NCI-H526 treated with DMSO at 0.1 percent for 48 hours (cell line): ENCODE data around the gene TNRC6B.
"Not testable (repeated sequence)": the region's sequence is repeated elsewhere in the genome, so short reads cannot be mapped to it uniquely, and the experiment has no call there.

Experiments
- DNase-seq: peaks from one replicate; lab custom pipeline; 2025; lab: John Stamatoyannopoulos, UW

The TNRC6B gene

GRCh38 chr22:40364431-40364830, 186.7 kb downstream of the TNRC6B start:
- DNase-seq, result no peak

GRCh38 chr22:40366068-40366467, 188.3 kb downstream of the TNRC6B start:
- DNase-seq, result no peak

- no peak for DNase-seq
These were observed 189.6 kb downstream of the TNRC6B start for GRCh38 chr22:40367342-40367741.

- no peak for DNase-seq
These were observed 190.3 kb downstream of the TNRC6B start for GRCh38 chr22:40368016-40368415.

GRCh38 chr22:40368836-40369235, 191.1 kb downstream of the TNRC6B start:
- DNase-seq, result no peak

GRCh38 chr22:40374567-40374966, 196.8 kb downstream of the TNRC6B start:
- DNase-seq, result no peak

GRCh38 chr22:40376149-40376548, 198.4 kb downstream of the TNRC6B start:
- no peak for DNase-seq

- DNase-seq, result no peak
These were observed 200.2 kb downstream of the TNRC6B start for GRCh38 chr22:40377931-40378330.

- not testable (repeated sequence) for DNase-seq
These were observed 200.7 kb downstream of the TNRC6B start for GRCh38 chr22:40378448-40378847.

GRCh38 chr22:40381461-40381860, 203.7 kb downstream of the TNRC6B start:
- DNase-seq, result no peak

- DNase-seq, result no peak
These were observed 206.2 kb downstream of the TNRC6B start for GRCh38 chr22:40383905-40384304.

- DNase-seq, result no peak
These were observed 207.5 kb downstream of the TNRC6B start for GRCh38 chr22:40385036-40385782.
